ENCODE measurements around the gene TMEM44.

- TF ChIP-seq EZH2phosphoT487 (conservative IDR thresholded peaks at IDR 0.05; ENCODE audit: low read length) (no peak), CTCF (IDR thresholded peaks at IDR 0.05; ENCODE audit: insufficient read depth, low read length, poor library complexity, severe bottlenecking) (no peak)
These were observed 26.6 kb upstream of the TMEM44 start for GRCh38 chr3:194659778-194660177.
